CD4-positive, alpha-beta T cell treated with Interleukin-4 for 1 hour (primary cell): ENCODE measurements around the gene PRPF38B.
A peak's percentile ranks its signal among the peaks of the same experiment; 100 is the strongest.
"Not testable (repeated sequence)": the region's sequence is repeated elsewhere in the genome, so short reads cannot be mapped to it uniquely, and the experiment has no call there.

Source experiments
- DNase-seq, 2 donors: peaks; one replicate each; pipeline ENCODE4 v3.0.0-alpha.2; 2020 to 2022

The PRPF38B gene

GRCh38 chr1:108681701-108682100 is 10.4 kb upstream of the PRPF38B start:
- DNase-seq: not testable (repeated sequence)

- DNase-seq: no peak
Observed at GRCh38 chr1:108685529-108685928, 6.6 kb upstream of the PRPF38B start.

GRCh38 chr1:108686614-108687313 is 5.3 kb upstream of the PRPF38B start:
- DNase-seq: no peak

DNA sequence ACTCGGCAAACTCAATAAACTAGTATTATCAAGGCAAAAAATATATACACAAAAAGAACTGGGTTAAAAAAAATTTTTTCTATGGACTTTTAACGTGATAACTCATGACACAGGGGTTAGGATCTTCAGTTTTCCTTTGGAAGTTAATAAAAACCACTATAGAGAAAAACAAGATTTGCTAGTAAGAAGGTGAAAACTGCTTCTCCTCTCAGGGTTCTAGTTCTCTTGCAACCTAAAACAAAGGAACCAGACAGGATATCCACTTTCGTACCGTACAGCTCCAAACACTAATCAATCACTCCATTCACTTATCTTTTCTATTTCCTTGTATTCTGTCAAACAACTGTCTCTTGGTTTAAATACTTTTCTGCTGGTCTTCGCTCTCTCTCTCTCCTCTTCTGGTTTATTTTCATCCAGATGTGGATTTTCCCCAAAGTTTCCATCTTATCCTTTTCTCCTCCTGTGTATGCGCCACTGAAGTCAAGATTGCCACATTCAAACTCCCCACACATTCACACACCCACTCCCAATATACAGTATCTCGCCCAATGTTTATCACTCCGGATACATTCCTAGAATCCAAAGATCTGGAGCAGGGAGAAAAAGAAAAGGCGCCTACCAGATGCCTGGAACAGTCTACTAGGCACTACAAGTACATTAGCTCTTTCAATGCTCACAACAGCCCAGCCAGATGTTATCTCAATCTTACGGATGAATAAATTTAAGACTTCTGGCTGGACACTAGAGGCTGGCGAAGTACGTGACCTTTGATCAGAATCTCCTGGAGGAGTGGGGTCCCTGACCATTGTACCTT is 775 bp upstream of the PRPF38B start:
- DNase-seq: no peak

- DNase-seq: peak; percentile 86 to 90
Observed at GRCh38 chr1:108692724-108693655, 880 bp downstream of the PRPF38B start.

- DNase-seq: no peak
Observed at GRCh38 chr1:108695535-108695934, 3.4 kb downstream of the PRPF38B start.

DNA sequence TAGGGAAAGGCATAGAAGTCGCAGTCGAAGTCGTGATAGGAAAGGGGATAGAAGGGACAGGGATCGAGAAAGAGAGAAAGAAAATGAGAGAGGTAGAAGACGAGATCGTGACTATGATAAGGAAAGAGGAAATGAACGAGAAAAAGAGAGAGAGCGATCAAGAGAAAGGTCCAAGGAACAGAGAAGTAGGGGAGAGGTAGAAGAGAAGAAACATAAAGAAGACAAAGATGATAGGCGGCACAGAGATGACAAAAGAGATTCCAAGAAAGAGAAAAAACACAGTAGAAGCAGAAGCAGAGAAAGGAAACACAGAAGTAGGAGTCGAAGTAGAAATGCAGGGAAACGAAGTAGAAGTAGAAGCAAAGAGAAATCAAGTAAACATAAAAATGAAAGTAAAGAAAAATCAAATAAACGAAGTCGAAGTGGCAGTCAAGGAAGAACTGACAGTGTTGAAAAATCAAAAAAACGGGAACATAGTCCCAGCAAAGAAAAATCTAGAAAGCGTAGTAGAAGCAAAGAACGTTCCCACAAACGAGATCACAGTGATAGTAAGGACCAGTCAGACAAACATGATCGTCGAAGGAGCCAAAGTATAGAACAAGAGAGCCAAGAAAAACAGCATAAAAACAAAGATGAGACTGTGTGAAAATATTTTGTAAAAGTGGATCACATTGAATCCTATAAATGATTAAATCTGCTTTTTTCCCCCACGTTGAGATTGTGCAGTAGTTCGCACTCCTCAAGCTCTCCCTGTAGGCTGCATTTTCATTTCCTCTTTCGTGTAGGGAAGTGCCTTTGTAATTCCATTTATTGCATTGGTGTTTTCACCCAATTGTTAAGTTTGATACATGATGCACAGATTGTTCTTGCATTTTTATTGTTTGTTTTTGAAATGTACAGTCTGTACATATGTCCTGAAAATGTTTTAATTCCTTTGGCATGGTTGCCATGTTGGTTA is 7.5 kb downstream of the PRPF38B start:
- peak in 1 of 2 donors; percentile 29 for DNase-seq

DNA sequence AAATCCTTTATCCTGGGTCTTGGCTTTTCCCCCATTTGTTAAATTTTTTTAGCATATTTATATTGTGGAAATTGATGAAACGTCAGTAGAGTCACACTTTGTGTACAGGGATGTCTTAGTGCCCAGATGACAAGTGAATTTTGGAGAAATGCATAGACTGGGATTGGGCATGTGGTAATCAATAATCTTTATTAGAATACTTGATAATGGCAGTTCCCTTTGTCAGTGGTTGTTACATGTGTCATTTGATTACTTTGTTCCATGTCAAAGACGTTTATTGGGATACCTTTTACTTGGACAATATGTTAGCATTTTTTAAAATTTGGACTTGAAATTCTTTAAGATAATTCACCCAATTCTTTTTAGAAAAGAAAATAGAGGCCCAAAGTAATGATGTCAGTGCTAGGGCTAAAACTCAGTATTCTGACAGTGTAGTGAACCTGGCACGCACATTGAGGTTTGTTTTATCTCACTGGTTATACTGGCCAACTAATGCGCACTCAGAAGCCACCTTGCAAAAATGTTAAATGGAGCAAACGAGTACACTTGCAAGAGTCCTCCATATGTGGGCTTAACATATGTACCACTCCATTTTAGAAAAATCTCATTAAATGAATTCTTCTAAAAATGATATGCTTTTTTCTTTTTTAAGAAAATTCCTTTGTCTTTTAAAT is 9.2 kb downstream of the PRPF38B start:
- DNase-seq: no peak

DNA sequence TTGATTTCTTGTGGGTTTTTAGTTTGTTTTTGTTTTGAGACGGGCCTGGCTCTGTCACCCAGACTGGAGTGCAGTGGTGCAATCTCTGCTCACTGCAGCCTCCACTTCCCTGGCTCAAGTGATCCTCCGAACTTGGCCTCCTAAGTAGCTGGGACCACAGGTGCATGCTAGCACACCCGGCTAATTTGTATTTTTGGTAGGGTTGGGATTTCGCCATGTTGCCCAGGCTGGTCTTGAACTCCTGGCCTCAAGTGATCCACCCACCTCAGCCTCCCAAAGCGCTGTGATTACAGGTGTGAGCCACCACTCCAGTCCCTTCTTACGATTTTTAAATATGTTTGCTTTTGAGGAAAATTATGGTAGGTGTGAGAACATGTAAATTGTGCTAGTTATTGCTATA is 10.0 kb downstream of the PRPF38B start:
- not testable (repeated sequence) for DNase-seq

GRCh38 chr1:108703939-108704338 is 11.8 kb downstream of the PRPF38B start:
- DNase-seq: peak; percentile 26 to 70

GRCh38 chr1:108704496-108704895 is 12.4 kb downstream of the PRPF38B start:
- no peak for DNase-seq

DNA sequence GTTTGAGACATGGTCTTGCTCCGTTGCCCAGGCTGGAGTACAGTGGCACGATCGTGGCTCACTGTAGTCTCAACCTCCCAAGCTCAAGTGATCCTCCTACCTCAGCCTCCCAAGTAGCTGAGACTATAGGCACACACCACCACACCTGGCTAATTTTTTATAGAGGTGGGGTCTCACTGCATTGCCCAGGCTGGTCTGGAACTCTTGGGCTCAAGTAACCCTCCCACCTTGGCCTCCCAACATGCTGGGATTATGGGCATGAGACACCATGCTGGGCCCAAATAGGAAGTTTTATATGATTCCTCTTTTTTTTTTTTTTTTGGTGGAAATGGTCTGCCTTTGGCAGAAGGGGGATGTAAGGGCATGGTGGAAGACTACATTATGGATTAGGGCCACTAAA is 14.5 kb downstream of the PRPF38B start:
- no peak for DNase-seq

GRCh38 chr1:108708691-108709660 is 16.9 kb downstream of the PRPF38B start:
- peak; percentile 73 to 80 for DNase-seq

- no peak for DNase-seq
Observed at GRCh38 chr1:108712606-108713150, 20.6 kb downstream of the PRPF38B start, which contains the start of gene FNDC7. Gene FNDC7 (plus strand): TSS chr1:108712908. CDS start chr1:108712934, 26 bp downstream.

DNA sequence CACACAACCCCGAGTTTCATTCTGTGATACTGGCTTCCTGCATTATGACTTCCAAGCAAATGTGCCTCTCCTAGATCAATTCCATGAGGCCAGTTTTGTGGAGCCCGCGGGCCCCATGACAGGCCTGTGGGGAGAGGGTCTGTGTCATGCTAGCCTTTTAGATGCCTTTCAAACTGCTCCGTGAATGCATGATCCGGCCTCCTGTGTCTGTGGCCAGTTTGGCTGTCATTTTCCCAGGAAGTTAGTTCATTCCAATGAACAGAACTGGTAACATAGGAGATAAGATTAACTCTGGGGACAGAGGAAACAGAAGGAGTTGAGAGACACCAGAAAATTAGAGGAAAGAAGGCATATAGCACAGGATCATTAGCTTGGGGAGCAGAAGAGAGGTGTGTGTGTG is 23.8 kb downstream of the PRPF38B start:
- DNase-seq: no peak

- no peak for DNase-seq
Observed at GRCh38 chr1:108716437-108717230, 24.5 kb downstream of the PRPF38B start.

DNA sequence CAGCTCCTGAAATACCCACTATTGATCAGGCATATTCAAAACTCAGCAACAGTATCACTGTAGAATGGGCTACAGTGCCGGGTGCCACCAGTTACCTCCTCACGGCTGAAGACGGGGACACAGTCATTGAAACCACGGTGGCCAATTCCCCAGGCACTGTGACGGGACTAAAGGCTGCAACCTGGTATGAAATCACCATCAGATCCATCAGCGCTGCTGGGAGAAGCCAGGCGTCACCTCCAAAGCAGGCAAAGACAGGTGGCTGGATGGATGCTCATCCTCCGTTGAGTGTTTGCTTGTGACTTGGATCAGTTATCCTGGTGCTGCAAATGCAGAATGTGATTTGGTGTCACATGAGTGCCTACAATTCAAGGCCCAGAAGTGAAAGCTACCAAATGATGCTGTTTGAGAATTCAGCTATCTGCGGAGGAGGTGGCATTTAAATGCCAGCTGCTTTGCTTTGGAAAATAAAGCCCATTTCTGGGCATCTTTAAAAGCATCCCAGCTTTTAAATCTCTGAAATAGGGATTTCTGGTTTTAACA is 25.7 kb downstream of the PRPF38B start:
- no peak for DNase-seq

- DNase-seq: no peak
Observed at GRCh38 chr1:108718927-108719655, 27.0 kb downstream of the PRPF38B start.
